Peyer's patch (tissue), 4 donors: ENCODE results near the gene GPX3. TPM values are rescaled to one million over a fixed set of nuclear protein-coding genes. Genes with fewer than 3 reads are reported as not detected.

ENCODE experiments used
- DNase-seq, 3 donors: peaks; one replicate each; pipeline ENCODE4 v3.0.0-alpha.2; 2017 to 2019
- H3K27ac ChIP-seq, 4 donors: fragments of 200-600 bp; sonication (generic); one replicate each; pipeline ENCODE4 v1.5.1; 2016 to 2019
- H3K27me3 ChIP-seq, 2 donors: fragments of 200-600 bp; sonication (generic); one replicate each; pipeline ENCODE4 v1.5.1; 2019
- H3K36me3 ChIP-seq, 3 donors: fragments of 200-600 bp; sonication (generic); one replicate each; pipeline ENCODE4 v1.5.1; 2016 to 2019
- H3K4me1 ChIP-seq, 4 donors: fragments of 200-600 bp; sonication (generic); one replicate each; pipeline ENCODE4 v1.5.1; 2016 to 2019
- H3K4me3 ChIP-seq, 4 donors: fragments of 200-600 bp; sonication (generic); 1 replicate in 3 of 4; 2 replicates in 1 of 4; pipeline ENCODE4 v1.5.1; 2016 to 2019; ENCODE audit warnings: mild to moderate bottlenecking in 1 of 4
- H3K9me3 ChIP-seq, 4 donors: fragments of 200-600 bp; sonication (generic); one replicate each; pipeline ENCODE4 v1.5.1; 2016 to 2019; ENCODE audit warnings: mild to moderate bottlenecking in 1 of 4
- POLR2A ChIP-seq, 2 donors: fragments of 450-650 bp; IDR thresholded peaks; one replicate each; pipeline ENCODE4 v1.5.1; 2017; ENCODE audit warnings: antibody characterized with exemption in 2 of 2, mild to moderate bottlenecking in 2 of 2, moderate library complexity in 2 of 2
- total RNA-seq, 4 donors: library from RNA; depleted of rRNA; stranded (reverse); fragments of >200 nt; gene quantifications; one replicate each; pipeline ENCODE4 v1.1.0, GENCODE V29; 2016
- TF ChIP-seq, protein P1 (sequence below), 6 experiments: fragments of 450-650 bp in 4 of 6; fragments of 200-600 bp in 2 of 6; sonication (generic) in 1 of 6; IDR thresholded peaks; one replicate each; pipeline ENCODE4 v1.5.1; 2017 to 2019; ENCODE audit warnings: antibody characterized with exemption in 6 of 6, mild to moderate bottlenecking in 3 of 6, moderate library complexity in 1 of 6

The GPX3 gene
- total RNA-seq, 4 donors from 2014 or later, result 143 to 690 (median 479) TPM

DNA sequence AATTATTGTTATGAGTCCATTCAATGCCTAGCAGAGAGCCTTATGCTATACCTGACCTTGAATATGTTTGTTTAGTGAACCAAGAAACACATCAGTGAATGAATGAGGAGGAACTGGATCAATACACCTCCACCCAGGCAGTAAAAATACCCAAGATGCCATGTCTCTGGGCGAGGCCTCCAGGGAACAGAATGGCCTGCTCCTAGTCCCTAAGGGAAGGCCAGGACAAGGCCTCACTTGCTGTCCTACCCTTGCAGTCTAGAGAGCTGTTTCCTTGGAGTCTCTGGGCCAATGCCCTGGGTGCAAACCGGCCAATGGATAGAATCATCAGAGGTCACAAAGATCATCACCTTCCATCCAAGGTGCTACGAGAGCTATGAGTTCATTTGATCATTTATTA, 34.3 kb downstream of the GPX3 start:
- Histone ChIP-seq H3K4me1 (peaks cover 0 to 39% (median 10%) of the 10 kb centered on the region in 4 donors), H3K27me3 (no peaks in the 10 kb centered on the region), H3K27ac (peak overlapping the region in 3 of 4 donors; percentile 65 to 88 (median 82)), H3K9me3 (no peaks in the 10 kb centered on the region), H3K36me3 (peaks cover 0 to 96% (median 6%) of the 10 kb centered on the region in 3 donors), H3K4me3 (no peak overlapping the region)
- DNase-seq, result peak in 2 of 3 donors; percentile 80 to 84
- TF ChIP-seq, protein P1, sequence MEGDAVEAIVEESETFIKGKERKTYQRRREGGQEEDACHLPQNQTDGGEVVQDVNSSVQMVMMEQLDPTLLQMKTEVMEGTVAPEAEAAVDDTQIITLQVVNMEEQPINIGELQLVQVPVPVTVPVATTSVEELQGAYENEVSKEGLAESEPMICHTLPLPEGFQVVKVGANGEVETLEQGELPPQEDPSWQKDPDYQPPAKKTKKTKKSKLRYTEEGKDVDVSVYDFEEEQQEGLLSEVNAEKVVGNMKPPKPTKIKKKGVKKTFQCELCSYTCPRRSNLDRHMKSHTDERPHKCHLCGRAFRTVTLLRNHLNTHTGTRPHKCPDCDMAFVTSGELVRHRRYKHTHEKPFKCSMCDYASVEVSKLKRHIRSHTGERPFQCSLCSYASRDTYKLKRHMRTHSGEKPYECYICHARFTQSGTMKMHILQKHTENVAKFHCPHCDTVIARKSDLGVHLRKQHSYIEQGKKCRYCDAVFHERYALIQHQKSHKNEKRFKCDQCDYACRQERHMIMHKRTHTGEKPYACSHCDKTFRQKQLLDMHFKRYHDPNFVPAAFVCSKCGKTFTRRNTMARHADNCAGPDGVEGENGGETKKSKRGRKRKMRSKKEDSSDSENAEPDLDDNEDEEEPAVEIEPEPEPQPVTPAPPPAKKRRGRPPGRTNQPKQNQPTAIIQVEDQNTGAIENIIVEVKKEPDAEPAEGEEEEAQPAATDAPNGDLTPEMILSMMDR (IDR thresholded peaks at IDR 0.05), result peak in 2 of 6 experiments; percentile 31 to 42
- peak in 1 of 2 donors; percentile 21 for TF ChIP-seq POLR2A (IDR thresholded peaks at IDR 0.05)

DNA sequence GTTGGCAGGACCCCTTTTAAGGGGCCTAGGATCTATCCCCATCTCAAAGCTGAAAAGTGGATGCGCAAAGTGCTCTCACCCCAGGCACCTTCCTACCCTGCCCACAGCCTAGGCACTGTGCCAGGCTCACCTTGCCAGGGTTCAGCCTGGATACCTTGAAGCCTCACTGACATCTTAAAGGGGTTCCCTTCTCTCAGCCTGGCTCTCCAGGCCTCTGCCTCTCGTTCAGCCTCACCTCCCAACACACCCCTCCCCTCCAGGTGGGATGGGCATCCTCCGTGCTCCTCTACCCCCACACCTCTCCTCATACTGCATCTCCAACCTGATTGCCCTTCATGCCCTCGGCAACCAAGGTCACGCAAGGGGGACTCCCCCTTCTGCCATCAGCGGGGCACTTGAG, 34.9 kb downstream of the GPX3 start:
- H3K4me1 ChIP-seq, result peaks cover 5 to 45% (median 11%) of the 10 kb centered on the region in 4 donors
- H3K27me3 ChIP-seq, result no peaks in the 10 kb centered on the region
- peaks cover 0 to 96% (median 6%) of the 10 kb centered on the region in 3 donors for H3K36me3 ChIP-seq
- peak overlapping the region in 3 of 4 donors; percentile 64 to 88 (median 82) for H3K27ac ChIP-seq
- TF ChIP-seq, protein P1 (IDR thresholded peaks at IDR 0.05), result no peak
- TF ChIP-seq POLR2A (IDR thresholded peaks at IDR 0.05), result no peak
- no peak overlapping the region for H3K4me3 ChIP-seq
- DNase-seq, result peak in 1 of 3 donors; percentile 66
- H3K9me3 ChIP-seq, result no peaks in the 10 kb centered on the region

DNA sequence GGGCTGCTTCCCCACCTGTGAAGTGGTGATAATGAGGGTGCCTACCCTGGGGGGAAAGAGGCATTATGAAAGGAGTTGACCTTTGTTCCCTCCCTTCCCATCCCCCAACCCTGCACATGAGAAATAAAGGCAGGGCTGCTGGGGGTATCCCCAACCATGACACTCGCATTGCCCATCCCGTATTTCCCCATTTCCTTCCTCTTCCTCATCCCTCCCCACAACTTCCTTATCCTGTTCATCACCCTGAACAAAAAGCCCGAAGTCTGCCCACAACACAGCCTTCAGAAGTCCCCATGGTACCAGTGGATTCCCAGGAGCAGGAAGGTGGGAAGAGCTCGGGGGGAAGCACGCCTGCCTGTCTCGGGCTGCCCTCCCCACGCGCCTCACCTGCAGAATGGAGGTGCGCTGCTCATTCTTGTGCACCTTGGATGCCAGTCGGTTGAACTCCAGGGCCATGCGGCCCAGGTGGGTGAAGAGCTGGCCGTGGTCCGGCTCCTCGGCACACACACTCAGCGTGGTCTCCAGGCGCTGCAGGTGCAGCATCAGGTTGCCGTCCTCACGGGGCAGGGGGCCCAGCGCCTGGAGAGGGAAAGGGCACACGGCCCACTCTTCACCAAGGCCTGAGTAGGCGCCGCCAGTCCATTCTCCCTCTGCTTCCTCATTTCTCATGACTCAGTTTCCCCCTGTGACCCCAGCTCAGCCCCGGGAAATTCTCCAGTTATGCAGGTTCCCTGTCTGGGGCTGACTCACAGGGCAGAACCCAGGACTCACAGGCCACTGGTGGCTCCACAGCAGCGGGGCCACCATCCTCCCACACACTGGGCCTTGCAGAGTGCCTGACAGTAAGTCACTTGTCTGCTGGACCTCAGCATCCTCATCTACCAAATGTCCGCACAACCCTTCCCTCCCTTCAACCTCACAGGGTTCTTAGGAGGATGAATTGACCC, 36.3 kb downstream of the GPX3 start:
- Histone ChIP-seq H3K9me3 (no peaks in the 10 kb centered on the region), H3K4me3 (no peak overlapping the region), H3K36me3 (peaks cover 0 to 96% (median 0%) of the 10 kb centered on the region in 3 donors), H3K4me1 (peaks cover 5 to 48% (median 15%) of the 10 kb centered on the region in 4 donors), H3K27me3 (no peaks in the 10 kb centered on the region), H3K27ac (peak overlapping the region in 2 of 4 donors; percentile 82 to 88)
- TF ChIP-seq, protein P1 (IDR thresholded peaks at IDR 0.05), result no peak
- TF ChIP-seq POLR2A (IDR thresholded peaks at IDR 0.05), result no peak
- DNase-seq, result peak in 1 of 3 donors; percentile 47

DNA sequence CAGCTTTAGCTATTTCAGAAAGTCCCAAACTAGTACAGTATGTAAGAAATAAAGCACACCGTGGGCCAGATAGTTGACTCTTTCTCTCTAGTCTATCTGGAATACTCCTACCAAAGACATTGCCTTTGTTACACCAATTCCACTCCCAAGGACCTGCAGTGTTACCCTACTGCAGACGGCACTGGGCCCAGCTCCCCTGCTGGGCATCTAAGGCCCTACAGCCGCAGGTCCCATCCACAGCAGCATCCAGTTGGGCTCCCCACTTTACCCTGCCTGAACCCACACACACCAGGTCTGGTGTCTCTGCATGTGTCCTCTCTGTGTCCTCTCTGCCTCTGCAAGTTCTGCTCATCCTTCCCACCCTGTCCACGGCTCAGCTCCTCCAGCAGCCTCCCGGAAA, 37.9 kb downstream of the GPX3 start:
- H3K36me3 ChIP-seq, result peaks cover 0 to 97% (median 0%) of the 10 kb centered on the region in 3 donors
- TF ChIP-seq, protein P1 (IDR thresholded peaks at IDR 0.05), result peak in 1 of 6 experiments; percentile 8
- TF ChIP-seq POLR2A (IDR thresholded peaks at IDR 0.05), result no peak
- H3K4me3 ChIP-seq, result no peak overlapping the region
- no peaks in the 10 kb centered on the region for H3K27me3 ChIP-seq
- no peaks in the 10 kb centered on the region for H3K9me3 ChIP-seq
- peak overlapping the region in 2 of 4 donors; percentile 10 to 73 for H3K27ac ChIP-seq
- H3K4me1 ChIP-seq, result peaks cover 7 to 52% (median 12%) of the 10 kb centered on the region in 4 donors
- no peak for DNase-seq

DNA sequence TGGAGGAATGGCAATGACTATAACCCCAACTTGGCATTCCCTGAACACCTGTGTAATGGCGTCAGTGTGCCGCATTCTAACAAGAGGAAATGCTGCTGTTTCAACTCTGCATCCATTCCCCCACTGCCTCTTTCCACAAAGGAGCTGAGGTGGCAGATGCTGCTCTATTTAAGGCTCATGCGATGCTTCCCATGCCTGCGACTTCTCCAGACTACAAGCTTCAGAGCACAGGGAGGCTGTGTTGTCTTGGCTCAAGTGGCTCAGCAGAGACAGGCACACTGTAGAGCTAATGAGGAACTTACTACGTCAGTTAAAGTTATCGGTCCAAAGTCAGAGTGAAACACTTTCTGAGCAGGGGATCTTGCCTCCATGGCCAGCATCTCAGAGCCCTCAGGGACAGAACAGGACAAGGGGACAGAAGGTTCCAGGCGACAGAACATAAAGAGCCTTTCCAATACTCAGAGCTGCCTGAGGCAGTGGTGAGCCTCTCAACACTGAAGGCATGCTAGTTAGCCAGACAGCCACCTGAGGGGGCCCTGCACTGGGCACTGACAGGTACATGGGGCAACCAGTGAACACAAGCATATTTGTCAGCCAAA, 38.6 kb downstream of the GPX3 start:
- H3K36me3 ChIP-seq, result peaks cover 0 to 93% (median 0%) of the 10 kb centered on the region in 3 donors
- H3K4me1 ChIP-seq, result peaks cover 10 to 54% (median 14%) of the 10 kb centered on the region in 4 donors
- no peak overlapping the region for H3K4me3 ChIP-seq
- TF ChIP-seq, protein P1 (IDR thresholded peaks at IDR 0.05), result no peak
- TF ChIP-seq POLR2A (IDR thresholded peaks at IDR 0.05), result no peak
- DNase-seq, result no peak
- peak overlapping the region in 3 of 4 donors; percentile 8 to 73 (median 10) for H3K27ac ChIP-seq
- no peaks in the 10 kb centered on the region for H3K27me3 ChIP-seq
- no peaks in the 10 kb centered on the region for H3K9me3 ChIP-seq
